Measurements from ENCODE around the gene TOGARAM1.

DNA sequence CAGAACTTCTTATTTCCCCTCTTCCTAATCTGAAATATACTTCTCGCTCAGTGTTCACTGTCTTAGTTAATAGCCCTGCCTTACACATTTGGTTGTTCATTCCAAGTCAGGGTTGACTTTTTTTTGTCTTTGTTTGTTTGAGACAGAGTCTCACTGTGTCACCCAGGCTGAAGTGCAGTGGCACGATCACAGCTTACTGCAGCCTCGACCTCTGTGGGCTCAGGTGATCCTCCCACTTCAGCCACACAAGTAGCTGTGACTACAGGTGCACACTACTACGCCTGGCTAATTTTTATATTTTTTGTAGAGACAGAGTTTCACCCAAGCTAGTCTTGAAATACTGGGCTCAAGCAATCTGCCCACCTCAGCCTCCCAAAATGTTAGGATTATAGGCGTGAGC, 79.7 kb downstream of the TOGARAM1 start:
- TF ChIP-seq YY1 (IDR thresholded peaks at IDR 0.05; ENCODE audit: insufficient read depth, insufficient read length), result no peak
- TF ChIP-seq ZNF274 (IDR thresholded peaks at IDR 0.05; ENCODE audit: low read depth, low read length), result no peak
